Heart left ventricle (tissue), 13 donors: ENCODE results near the gene NXF1.

ENCODE experiments used
- CTCF ChIP-seq, 12 donors: fragments of 200-600 bp; sonication (generic) in 4 of 12; IDR thresholded peaks; one replicate each; pipeline versions ENCODE4 v1.5.0 to v1.8.0; 2018 to 2022; ENCODE audit warnings: antibody characterized with exemption in 12 of 12, mild to moderate bottlenecking in 5 of 12
- POLR2A ChIP-seq, 2 donors: fragments of 450-650 bp; IDR thresholded peaks; one replicate each; pipeline ENCODE4 v1.6.1; 2017; ENCODE audit warnings: antibody characterized with exemption in 2 of 2, mild to moderate bottlenecking in 2 of 2, moderate library complexity in 2 of 2
- donor health status: ischemic (EF 13 %, LVEDD 7.1; RV severe dilation, severe dysfunction).
- donor health status: DM: no; HTN: yes; CAD: no.
- donor health status: DM: no; HTN: no; CAD: no.
- donor health status: ischemic (EF 25% LVEDD 6.9; RV normal size, moderate dysfunction).
- donor health status: ischemic (EF 25% LVEDD 5.7; RV mildly dilated, moderate dysfunction).
- donor health status: ischemic (EF 35%, LVEDD 5.7; RV mildly dilated, moderate dysfunction).
- donor health status: nonischemic (EF 11% LVEDD 7.7; RV severe dilation, severe dysfunction).
- donor health status: DM: yes; HTN: yes; CAD: no.
- donor health status: PGD.
- donor health status: ischemic (EF 29% LVEDD 5.4; RV normal size, mild dysfunction).
- donor health status: nonischemic (EF 23%, LVEDD 6.1; RV moderate dilation, normal function).

GRCh38 chr11:62846177-62846576, 40.9 kb upstream of the NXF1 start:
- TF ChIP-seq CTCF (IDR thresholded peaks at IDR 0.05) (no peak), POLR2A (IDR thresholded peaks at IDR 0.05) (no peak)
